Left lung (tissue), 14 donors: ENCODE measurements around the gene GPBP1L1. TPM values are rescaled to one million over a fixed set of nuclear protein-coding genes. Genes with fewer than 3 reads are reported as not detected.
"Not testable (repeated sequence)": the region's sequence is repeated elsewhere in the genome, so short reads cannot be mapped to it uniquely, and the experiment has no call there.

Experiments
- ATAC-seq: fragments of 200-7000 bp; cut with Tn5 transposase; one replicate; pipeline ENCODE4 v1.9.1; 2020; ENCODE audit warnings: moderate library complexity
- DNase-seq, 4 donors: peaks; one replicate each; pipeline ENCODE4 v3.0.0-alpha.2; 2013 to 2020
- H3K27ac ChIP-seq, 2 donors: fragments of 200-600 bp; sonication (generic) in 1 of 2; one replicate each; pipeline versions ENCODE4 v1.5.0 to v1.8.0; 2020 to 2021
- H3K27me3 ChIP-seq, 2 donors: fragments of 200-600 bp; sonication (generic) in 1 of 2; one replicate each; pipeline versions ENCODE4 v1.5.0 to v1.8.0; 2020 to 2021
- H3K36me3 ChIP-seq, 2 donors: fragments of 200-600 bp; sonication (generic) in 1 of 2; one replicate each; pipeline versions ENCODE4 v1.5.0 to v1.8.0; 2020 to 2021
- H3K4me1 ChIP-seq, 2 donors: fragments of 200-600 bp; one replicate each; pipeline ENCODE4 v1.8.0; 2021
- H3K4me3 ChIP-seq, 2 donors: fragments of 200-600 bp; sonication (generic) in 1 of 2; one replicate each; pipeline versions ENCODE4 v1.5.0 to v1.8.0; 2020 to 2021; ENCODE audit warnings: mild to moderate bottlenecking in 1 of 2
- H3K9me3 ChIP-seq, 2 donors: fragments of 200-600 bp; sonication (generic) in 1 of 2; one replicate each; pipeline versions ENCODE4 v1.5.0 to v1.8.0; 2020 to 2021
- CTCF ChIP-seq, 2 donors: fragments of 200-600 bp; sonication (generic) in 1 of 2; IDR thresholded peaks; one replicate each; pipeline versions ENCODE4 v1.5.0 to v1.8.0; 2021; ENCODE audit warnings: antibody characterized with exemption in 2 of 2
- intact Hi-C, 2 donors: fragments of 100-400 bp; cut with DNase I; formaldehyde crosslinking; loops; one replicate each; pipeline versions ENCODE4 v1.11.2 to v1.14.2; 2022
- long read RNA-seq, 12 donors: library from polyadenylated mRNA in 2 of 12; unstranded in 2 of 12; transcript quantifications; one replicate each; pipeline ENCODE4 v2.0.0 and lab custom pipeline, GENCODE V29; 2019 to 2026
- polyA plus RNA-seq, 6 donors: library from polyadenylated mRNA; unstranded; fragments of 120-200 nt; gene quantifications; one replicate each; pipeline ENCODE4 v1.2.1, GENCODE V29; 2013; ENCODE audit not compliant: insufficient read length in 6 of 6
- total RNA-seq, 2 donors: library from RNA; stranded (reverse); fragmentation: NEBNext Ultra II Directional; extraction: Animal tissue kit (Norgen Biotek cat#: 25700); gene quantifications; one replicate each; pipeline ENCODE4 v1.2.1, GENCODE V29; 2021
- donor health status: DM: no; HTN: yes; CAD: no.
- donor health status: DM: no; HTN: no; CAD: no.

Gene GPBP1L1
- total RNA-seq (100 to 1,000 TPM in 1 of 2 donors, 10 to 100 TPM in 1; 94.9 to 113 TPM), polyA plus RNA-seq (100 to 1,000 TPM; 104 to 132 (median 111) TPM)
- long read RNA-seq, donor 1, transcript GPBP1L1-207 (3 exons, 964 nt): minor isoform, 8 of 34 reads
- long read RNA-seq, donor 1, transcript GPBP1L1-202 (13 exons, 3,736 nt): major isoform, 13 of 34 reads
- long read RNA-seq, donor 1, partial matches to known transcripts: 0 of 34 reads
- long read RNA-seq, donor 1, other reads (novel, unspliced or antisense): 0 of 34 reads
- long read RNA-seq, donor 2, partial matches to known transcripts: 126 of 158 reads
- long read RNA-seq, donor 2, other reads (novel, unspliced or antisense): 12 of 158 reads
- long read RNA-seq, donor 3, transcript GPBP1L1-201 (12 exons, 3,599 nt): major isoform, 5 of 13 reads
- long read RNA-seq, donor 3, partial matches to known transcripts: 0 of 13 reads
- long read RNA-seq, donor 3, other reads (novel, unspliced or antisense): 0 of 13 reads
- long read RNA-seq, donor 4: 0 reads
- long read RNA-seq, donor 5, transcript GPBP1L1-201 (12 exons, 3,599 nt): major isoform, 5 of 28 reads
- long read RNA-seq, donor 5, partial matches to known transcripts: 11 of 28 reads
- long read RNA-seq, donor 5, other reads (novel, unspliced or antisense): 0 of 28 reads
- long read RNA-seq, donor 6, transcript GPBP1L1-202 (13 exons, 3,736 nt): major isoform, 5 of 14 reads
- long read RNA-seq, donor 6, transcript GPBP1L1-207 (3 exons, 964 nt): major isoform, 5 of 14 reads
- long read RNA-seq, donor 6, partial matches to known transcripts: 0 of 14 reads
- long read RNA-seq, donor 6, other reads (novel, unspliced or antisense): 0 of 14 reads
- long read RNA-seq, donor 7, partial matches to known transcripts: 0 of 4 reads
- long read RNA-seq, donor 7, other reads (novel, unspliced or antisense): 0 of 4 reads
- long read RNA-seq, donor 8, transcript GPBP1L1-202 (13 exons, 3,736 nt): major isoform, 6 of 10 reads
- long read RNA-seq, donor 8, partial matches to known transcripts: 0 of 10 reads
- long read RNA-seq, donor 8, other reads (novel, unspliced or antisense): 0 of 10 reads
- long read RNA-seq, donor 9: 0 reads
- long read RNA-seq, donor 10: 0 reads
- long read RNA-seq, donor 11, partial matches to known transcripts: 0 of 10 reads
- long read RNA-seq, donor 11, other reads (novel, unspliced or antisense): 0 of 10 reads
- long read RNA-seq, donor 12, transcript GPBP1L1-207 (3 exons, 964 nt): major isoform, 6 of 68 reads
- long read RNA-seq, donor 12, partial matches to known transcripts: 12 of 68 reads
- long read RNA-seq, donor 12, other reads (novel, unspliced or antisense): 42 of 68 reads

GRCh38 chr1:45686288-45687013 lies at the start of gene GPBP1L1:
Gene GPBP1L1, minus strand, starts transcription at chr1:45686533. Its CDS starts 27,446 bp downstream, at chr1:45659087.
- peak; percentile 90 for ATAC-seq
- intact Hi-C loops: no loop called here
- H3K4me1 ChIP-seq: peaks cover 31 to 56% of the 10 kb centered on the region in 2 donors
- peak; percentile 97 to 99 (median 99) for DNase-seq
- H3K36me3 ChIP-seq: peaks cover 0 to 9% of the 10 kb centered on the region in 2 donors
- no peaks in the 10 kb centered on the region for H3K27me3 ChIP-seq
- H3K4me3 ChIP-seq: peak within 1 kb of the TSS; percentile 91 to 100
- H3K9me3 ChIP-seq: no peaks in the 10 kb centered on the region
- peak in 1 of 2 donors; percentile 15 for TF ChIP-seq CTCF (IDR thresholded peaks at IDR 0.05)
- peak within 1 kb of the TSS; percentile 99 for H3K27ac ChIP-seq

GRCh38 chr1:45730780-45731319 lies 44.5 kb upstream of the GPBP1L1 start:
- no peak for ATAC-seq
- Histone ChIP-seq H3K4me1 (no peaks in the 10 kb centered on the region), H3K4me3 (no peak overlapping the region), H3K36me3 (peaks cover 0 to 4% of the 10 kb centered on the region in 2 donors), H3K27me3 (no peaks in the 10 kb centered on the region), H3K27ac (peak overlapping the region in 1 of 2 donors; percentile 21), H3K9me3 (no peaks in the 10 kb centered on the region)
- no peak for DNase-seq
- no peak for TF ChIP-seq CTCF (IDR thresholded peaks at IDR 0.05)
- intact Hi-C loops: no loop called here

- H3K4me1 ChIP-seq: no peaks in the 10 kb centered on the region
- intact Hi-C loops: no loop called here
- no peak overlapping the region for H3K4me3 ChIP-seq
- peak; percentile 94 for ATAC-seq
- peak in 3 of 4 donors; percentile 6 to 48 (median 46) for DNase-seq
- H3K27me3 ChIP-seq: no peaks in the 10 kb centered on the region
- peaks cover 0 to 4% of the 10 kb centered on the region in 2 donors for H3K36me3 ChIP-seq
- H3K27ac ChIP-seq: peak overlapping the region in 1 of 2 donors; percentile 21
- H3K9me3 ChIP-seq: no peaks in the 10 kb centered on the region
- TF ChIP-seq CTCF (IDR thresholded peaks at IDR 0.05): no peak
Observed at GRCh38 chr1:45730075-45730779, 43.9 kb upstream of the GPBP1L1 start.

- ATAC-seq, H3K27ac ChIP-seq, intact Hi-C loops, H3K9me3 ChIP-seq, H3K27me3 ChIP-seq, DNase-seq, H3K36me3 ChIP-seq, H3K4me3 ChIP-seq: not testable (repeated sequence)
- peaks cover 0 to 16% of the 10 kb centered on the region in 2 donors for H3K4me1 ChIP-seq
Observed at GRCh38 chr1:45726007-45726406, 39.7 kb upstream of the GPBP1L1 start.
